C4-2B (cell line): Measurements from ENCODE around the gene FAM193A.
"Not testable (repeated sequence)": the region's sequence is repeated elsewhere in the genome, so short reads cannot be mapped to it uniquely, and the experiment has no call there.

ENCODE experiments used
- H3K27ac ChIP-seq: fragments of 450-650 bp; 2 replicates; pipeline ENCODE4 v1.5.1; 2017
- CTCF ChIP-seq: fragments of 450-650 bp; conservative IDR thresholded peaks from 2 replicates; pipeline ENCODE4 v1.5.1; 2017; ENCODE audit warnings: mild to moderate bottlenecking
- ZFX ChIP-seq: fragments of 450-650 bp; IDR thresholded peaks from 2 replicates; pipeline ENCODE4 v1.6.1; 2017

The FAM193A gene

GRCh38 chr4:2761035-2761923 is 224.8 kb downstream of the FAM193A start:
- no peak overlapping the region for H3K27ac ChIP-seq

GRCh38 chr4:2762048-2762447 is 225.6 kb downstream of the FAM193A start:
- no peak for TF ChIP-seq ZFX
- TF ChIP-seq CTCF: no peak

More at GRCh38 chr4:2761035-2761923, 224.8 kb downstream of the FAM193A start:
- TF ChIP-seq ZFX (no peak), CTCF (no peak)

GRCh38 chr4:2762486-2763370 is 226.3 kb downstream of the FAM193A start:
- H3K27ac ChIP-seq: not testable (repeated sequence)

More at GRCh38 chr4:2762048-2762447, 225.6 kb downstream of the FAM193A start:
- H3K27ac ChIP-seq: no peak overlapping the region

- TF ChIP-seq CTCF (no peak), ZFX (no peak)
- no peak overlapping the region for H3K27ac ChIP-seq
These were observed 227.1 kb downstream of the FAM193A start for GRCh38 chr4:2763511-2763967.

- H3K27ac ChIP-seq: no peak overlapping the region
These were observed 229.5 kb downstream of the FAM193A start for GRCh38 chr4:2765832-2766526.

GRCh38 chr4:2767046-2767704 is 230.7 kb downstream of the FAM193A start:
- TF ChIP-seq ZFX (no peak), CTCF (no peak)
- H3K27ac ChIP-seq: no peak overlapping the region

More at GRCh38 chr4:2765832-2766526, 229.5 kb downstream of the FAM193A start:
- TF ChIP-seq CTCF (no peak), ZFX (no peak)

GRCh38 chr4:2767705-2768074 is 231.2 kb downstream of the FAM193A start:
- H3K27ac ChIP-seq: no peak overlapping the region
- TF ChIP-seq CTCF: no peak
- no peak for TF ChIP-seq ZFX
